SK-N-SH treated with all-trans-retinoic acid at 6 μM for 48 hours (cell line): ENCODE results near the gene HLTF.

Experiments
- ATAC-seq: fragments of 200-7000 bp; cut with Tn5 transposase; 3 replicates; pipeline ENCODE4 v1.9.1; 2020; ENCODE audit warnings: mild to moderate bottlenecking, moderate library complexity
- ARNTL ChIP-seq: fragments of 450-650 bp; formaldehyde crosslinking; IDR thresholded peaks from 2 replicates; pipeline ENCODE4 v1.5.0; 2020; ENCODE audit warnings: low read depth, mild to moderate bottlenecking, moderate library complexity, borderline replicate concordance
- BACH2 ChIP-seq: fragments of 250-450 bp; sonication (Bioruptor Pico); IDR thresholded peaks from 2 replicates; pipeline ENCODE4 v1.9.0; 2021; ENCODE audit warnings: mild to moderate bottlenecking, borderline replicate concordance
- CREB5 ChIP-seq: fragments of 250-450 bp; sonication (Bioruptor Pico); IDR thresholded peaks from 2 replicates; pipeline ENCODE4 v1.5.1; 2020; ENCODE audit warnings: low read depth, mild to moderate bottlenecking, moderate library complexity
- CSDC2 ChIP-seq: fragments of 250-450 bp; sonication (Bioruptor Pico); IDR thresholded peaks from 2 replicates; pipeline ENCODE4 v1.5.0; 2020; ENCODE audit warnings: mild to moderate bottlenecking, moderate library complexity
- CSRNP3 ChIP-seq: fragments of 250-450 bp; sonication (Bioruptor Pico); IDR thresholded peaks from 2 replicates; pipeline ENCODE4 v1.5.1; 2021; ENCODE audit warnings: mild to moderate bottlenecking, moderate library complexity
- ESRRG ChIP-seq: fragments of 250-450 bp; sonication (Bioruptor Pico); IDR thresholded peaks from 2 replicates; pipeline ENCODE4 v1.6.1; 2021; ENCODE audit warnings: mild to moderate bottlenecking
- GLIS3 ChIP-seq: fragments of 250-450 bp; sonication (Bioruptor Pico); IDR thresholded peaks from 2 replicates; pipeline ENCODE4 v1.5.0; 2020; ENCODE audit warnings: mild to moderate bottlenecking, moderate library complexity
- ISL1 ChIP-seq: fragments of 250-450 bp; sonication (Bioruptor Pico); IDR thresholded peaks from 2 replicates; pipeline ENCODE4 v2.1.2; 2022; ENCODE audit warnings: mild to moderate bottlenecking, moderate library complexity
- OSR1 ChIP-seq: fragments of 250-450 bp; sonication (Bioruptor Pico); IDR thresholded peaks from 2 replicates; pipeline ENCODE4 v1.8.0; 2022; ENCODE audit warnings: moderate library complexity, mild to moderate bottlenecking, inconsistent platforms
- PATZ1 ChIP-seq: fragments of 250-450 bp; sonication (Bioruptor Pico); IDR thresholded peaks from 2 replicates; pipeline ENCODE4 v1.8.0; 2020; ENCODE audit warnings: mild to moderate bottlenecking, moderate library complexity, borderline replicate concordance
- POU6F1 ChIP-seq: fragments of 250-450 bp; sonication (Bioruptor Pico); IDR thresholded peaks from 2 replicates; pipeline ENCODE4 v1.8.0; 2021; ENCODE audit warnings: low read depth, mild to moderate bottlenecking, moderate library complexity, borderline replicate concordance
- PPARA ChIP-seq: fragments of 250-450 bp; sonication (Bioruptor Pico); IDR thresholded peaks from 2 replicates; pipeline ENCODE4 v1.5.0; 2020; ENCODE audit warnings: mild to moderate bottlenecking, borderline replicate concordance
- SNAI2 ChIP-seq: fragments of 250-450 bp; sonication (Bioruptor Pico); IDR thresholded peaks from 2 replicates; pipeline ENCODE4 v1.5.0; 2020; ENCODE audit warnings: mild to moderate bottlenecking, moderate library complexity
- TCF4 ChIP-seq: fragments of 250-450 bp; sonication (Bioruptor Pico); IDR thresholded peaks from 2 replicates; pipeline ENCODE4 v1.8.0; 2021; ENCODE audit warnings: mild to moderate bottlenecking, moderate library complexity, borderline replicate concordance
- TOX ChIP-seq: fragments of 250-450 bp; sonication (Bioruptor Pico); IDR thresholded peaks from 2 replicates; pipeline ENCODE4 v1.8.0; 2021; ENCODE audit warnings: mild to moderate bottlenecking, moderate library complexity, borderline replicate concordance
- TSHZ2 ChIP-seq: fragments of 250-450 bp; sonication (Bioruptor Pico); IDR thresholded peaks from 2 replicates; pipeline ENCODE4 v1.5.0; 2020; ENCODE audit warnings: mild to moderate bottlenecking, moderate library complexity
- ZC3H10 ChIP-seq: fragments of 250-450 bp; sonication (Bioruptor Pico); IDR thresholded peaks from 2 replicates; pipeline ENCODE4 v1.5.1; 2021; ENCODE audit warnings: mild to moderate bottlenecking, moderate library complexity
- ZNF565 ChIP-seq: fragments of 450-650 bp; formaldehyde crosslinking; conservative IDR thresholded peaks from 2 replicates; pipeline ENCODE4 v1.5.0; 2020; ENCODE audit warnings: low read depth, mild to moderate bottlenecking, moderate library complexity
- ZNF70 ChIP-seq: fragments of 450-650 bp; formaldehyde crosslinking; IDR thresholded peaks from 2 replicates; pipeline ENCODE4 v1.5.0; 2020; ENCODE audit warnings: mild to moderate bottlenecking, moderate library complexity
- ZNF8 ChIP-seq: fragments of 450-650 bp; formaldehyde crosslinking; IDR thresholded peaks from 2 replicates; pipeline ENCODE4 v1.5.0; 2020; ENCODE audit warnings: mild to moderate bottlenecking, moderate library complexity

HLTF gene

GRCh38 chr3:148998297-148998696 is 88.0 kb downstream of the HLTF start:
- no peak for ATAC-seq
- TF ChIP-seq POU6F1 (CRISPR knock-in tag) = no peak
- no peak for TF ChIP-seq OSR1
- TF ChIP-seq TOX = no peak
- no peak for TF ChIP-seq ZC3H10 (CRISPR knock-in tag)
- no peak for TF ChIP-seq ISL1 (CRISPR knock-in tag)
- no peak for TF ChIP-seq ARNTL
- no peak for TF ChIP-seq ZNF8 (CRISPR knock-in tag)
- no peak for TF ChIP-seq PPARA
- no peak for TF ChIP-seq CREB5 (CRISPR knock-in tag)
- TF ChIP-seq ZNF70 (CRISPR knock-in tag) = no peak
- no peak for TF ChIP-seq SNAI2 (CRISPR knock-in tag)

GRCh38 chr3:148997623-148998022 is 88.7 kb downstream of the HLTF start:
- TF ChIP-seq GLIS3 (CRISPR knock-in tag) = no peak
- no peak for TF ChIP-seq TCF4 (CRISPR knock-in tag)
- no peak for TF ChIP-seq CSDC2 (CRISPR knock-in tag)
- TF ChIP-seq PATZ1 = no peak
- TF ChIP-seq CREB5 (CRISPR knock-in tag) = no peak
- no peak for TF ChIP-seq TSHZ2 (CRISPR knock-in tag)
- no peak for TF ChIP-seq ISL1 (CRISPR knock-in tag)
- no peak for TF ChIP-seq TOX
- no peak for TF ChIP-seq ESRRG
- TF ChIP-seq ZNF8 (CRISPR knock-in tag) = no peak
- no peak for TF ChIP-seq CSRNP3 (CRISPR knock-in tag)
- no peak for TF ChIP-seq BACH2 (CRISPR knock-in tag)
- no peak for TF ChIP-seq ZNF565 (CRISPR knock-in tag)
- TF ChIP-seq SNAI2 (CRISPR knock-in tag) = no peak
- TF ChIP-seq POU6F1 (CRISPR knock-in tag) = no peak
- no peak for ATAC-seq
